Epithelial cell of esophagus (primary cell): Measurements from ENCODE around the gene CPXM1.
A peak's percentile ranks its signal among the peaks of the same experiment; 100 is the strongest.

Source experiments
- DNase-seq: peaks from one replicate; pipeline ENCODE4 v3.0.0; 2010; ENCODE audit warnings: low read depth
- H3K4me3 ChIP-seq: 2 replicates; pipeline ENCODE4 v1.5.1; 2011; ENCODE audit warnings: mild to moderate bottlenecking, low read length, control low read depth
- TF ChIP-seq, protein P1 (sequence below): IDR thresholded peaks from 2 replicates; pipeline ENCODE4 v1.5.1; 2011; ENCODE audit warnings: low read depth, mild to moderate bottlenecking, low read length, control low read depth, inconsistent platforms; ENCODE audit not compliant: insufficient read depth; ENCODE audit errors: missing control alignments

Gene CPXM1

DNA sequence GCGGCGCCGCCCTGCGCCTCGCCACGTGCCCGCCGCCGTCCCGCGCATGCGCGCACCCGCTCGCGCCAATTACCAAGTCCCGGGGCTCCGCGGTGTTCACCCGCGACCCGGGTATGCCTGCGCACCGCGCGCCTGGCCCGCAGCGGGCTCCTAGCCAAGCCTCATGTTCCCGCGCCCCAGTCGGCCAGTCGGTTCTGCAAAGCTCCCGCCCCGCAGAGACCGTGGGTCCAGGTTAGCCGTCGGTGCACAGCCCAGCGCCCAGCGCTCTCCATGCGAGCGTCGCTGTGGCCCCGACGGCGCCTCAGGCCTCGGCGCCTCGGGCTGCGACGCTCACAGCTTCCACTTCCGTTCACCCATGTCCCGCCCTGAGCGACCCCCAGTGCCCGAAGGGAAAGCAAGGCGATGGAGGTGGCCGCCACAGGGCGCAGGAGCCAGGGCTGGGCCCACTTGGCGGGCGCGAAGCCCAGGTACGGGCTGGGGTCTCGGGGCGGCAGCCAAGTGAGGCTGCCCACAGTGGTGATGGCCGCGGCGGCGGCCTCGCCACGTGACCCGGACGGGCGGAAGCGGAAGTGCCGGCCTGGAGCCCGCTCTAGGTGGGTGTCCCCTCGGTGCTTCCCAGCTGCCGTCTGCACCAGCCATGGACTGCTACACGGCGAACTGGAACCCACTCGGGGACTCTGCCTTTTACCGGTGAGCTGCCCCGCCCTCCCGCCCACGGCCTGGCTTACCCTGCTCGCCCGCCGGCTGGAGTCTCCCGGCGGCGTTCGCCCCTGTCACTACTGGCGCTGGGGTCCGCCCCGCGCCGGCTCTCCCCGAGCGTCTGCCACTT is 39.9 kb upstream of the CPXM1 start, which contains the start of the genes PCED1A and VPS16:
Gene PCED1A (minus strand): TSS at position 518 of the 829 bp plus-strand sequence. CDS start 743 bp downstream, outside the sequence.
Gene VPS16 (plus strand): TSS at position 608 of the 829 bp plus-strand sequence. CDS start 30 bp downstream, at position 638.
- TF ChIP-seq, protein P1, sequence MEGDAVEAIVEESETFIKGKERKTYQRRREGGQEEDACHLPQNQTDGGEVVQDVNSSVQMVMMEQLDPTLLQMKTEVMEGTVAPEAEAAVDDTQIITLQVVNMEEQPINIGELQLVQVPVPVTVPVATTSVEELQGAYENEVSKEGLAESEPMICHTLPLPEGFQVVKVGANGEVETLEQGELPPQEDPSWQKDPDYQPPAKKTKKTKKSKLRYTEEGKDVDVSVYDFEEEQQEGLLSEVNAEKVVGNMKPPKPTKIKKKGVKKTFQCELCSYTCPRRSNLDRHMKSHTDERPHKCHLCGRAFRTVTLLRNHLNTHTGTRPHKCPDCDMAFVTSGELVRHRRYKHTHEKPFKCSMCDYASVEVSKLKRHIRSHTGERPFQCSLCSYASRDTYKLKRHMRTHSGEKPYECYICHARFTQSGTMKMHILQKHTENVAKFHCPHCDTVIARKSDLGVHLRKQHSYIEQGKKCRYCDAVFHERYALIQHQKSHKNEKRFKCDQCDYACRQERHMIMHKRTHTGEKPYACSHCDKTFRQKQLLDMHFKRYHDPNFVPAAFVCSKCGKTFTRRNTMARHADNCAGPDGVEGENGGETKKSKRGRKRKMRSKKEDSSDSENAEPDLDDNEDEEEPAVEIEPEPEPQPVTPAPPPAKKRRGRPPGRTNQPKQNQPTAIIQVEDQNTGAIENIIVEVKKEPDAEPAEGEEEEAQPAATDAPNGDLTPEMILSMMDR: no peak
- peak within 1 kb of the TSS; percentile 86 for H3K4me3 ChIP-seq
- peak; percentile 84 for DNase-seq

DNA sequence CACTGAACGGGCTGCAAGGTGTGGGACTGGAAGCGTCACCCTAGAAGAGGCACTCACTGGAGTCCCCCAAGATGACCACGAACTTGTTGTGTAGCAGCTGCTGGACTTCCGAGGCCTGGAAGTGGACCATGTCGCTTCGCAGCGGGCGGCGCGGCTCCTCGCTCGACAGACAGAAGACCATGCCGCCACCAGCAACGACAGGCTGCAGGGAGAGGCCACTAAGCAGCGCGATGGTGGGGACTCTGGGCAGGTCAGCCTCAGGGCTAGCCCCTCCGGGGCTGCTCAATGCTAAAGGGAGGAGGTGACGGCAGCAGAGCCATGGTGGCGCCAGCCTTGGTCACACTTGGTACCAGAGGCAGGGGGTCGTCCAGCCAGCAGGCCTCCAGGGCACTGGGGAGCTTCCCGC is 39.3 kb upstream of the CPXM1 start:
- H3K4me3 ChIP-seq: peak overlapping the region; percentile 86

DNA sequence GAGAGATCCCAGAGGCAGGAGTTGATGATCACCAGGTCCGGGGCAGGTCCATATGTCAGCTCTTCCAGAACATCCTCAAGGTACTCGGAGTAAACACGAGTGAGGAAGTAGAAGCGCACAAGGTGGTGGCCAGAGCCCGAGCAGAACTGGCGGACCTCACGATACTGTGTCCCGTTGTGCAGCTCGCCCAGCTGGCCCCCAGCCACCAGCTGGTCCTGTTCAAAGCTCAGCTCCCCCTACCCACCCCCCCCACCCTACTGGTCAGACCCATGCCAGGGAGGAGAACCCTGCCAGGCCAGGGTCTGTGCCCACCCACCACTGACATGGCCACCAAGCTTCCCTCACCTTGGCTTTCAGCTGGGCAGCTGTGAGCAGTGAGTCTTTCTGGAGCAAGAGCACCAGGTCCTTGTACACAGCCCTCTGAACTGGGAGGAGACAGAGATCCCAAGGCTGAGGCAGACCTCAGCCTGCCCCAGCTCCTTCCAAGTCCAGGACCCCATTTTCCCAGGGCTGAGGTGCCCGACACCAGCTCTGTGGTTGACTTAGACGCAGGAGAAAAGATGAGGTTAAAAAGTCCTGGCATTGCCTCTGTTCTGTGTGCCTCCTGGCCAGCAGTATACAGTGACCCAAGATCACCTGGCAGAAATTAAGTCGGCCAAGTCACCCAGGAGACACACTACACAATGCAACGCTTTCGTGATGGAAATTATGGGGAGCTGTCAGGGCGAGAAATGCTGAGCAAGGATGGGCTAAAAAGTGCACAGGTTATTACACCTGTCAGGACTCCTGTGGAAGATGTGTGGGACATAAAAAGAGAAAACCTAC is 38.6 kb upstream of the CPXM1 start:
- TF ChIP-seq, protein P1: no peak
- H3K4me3 ChIP-seq: no peak overlapping the region
- DNase-seq: no peak

More for the DNA sequence above, 39.3 kb upstream of the CPXM1 start:
- TF ChIP-seq, protein P1: no peak
- no peak for DNase-seq

DNA sequence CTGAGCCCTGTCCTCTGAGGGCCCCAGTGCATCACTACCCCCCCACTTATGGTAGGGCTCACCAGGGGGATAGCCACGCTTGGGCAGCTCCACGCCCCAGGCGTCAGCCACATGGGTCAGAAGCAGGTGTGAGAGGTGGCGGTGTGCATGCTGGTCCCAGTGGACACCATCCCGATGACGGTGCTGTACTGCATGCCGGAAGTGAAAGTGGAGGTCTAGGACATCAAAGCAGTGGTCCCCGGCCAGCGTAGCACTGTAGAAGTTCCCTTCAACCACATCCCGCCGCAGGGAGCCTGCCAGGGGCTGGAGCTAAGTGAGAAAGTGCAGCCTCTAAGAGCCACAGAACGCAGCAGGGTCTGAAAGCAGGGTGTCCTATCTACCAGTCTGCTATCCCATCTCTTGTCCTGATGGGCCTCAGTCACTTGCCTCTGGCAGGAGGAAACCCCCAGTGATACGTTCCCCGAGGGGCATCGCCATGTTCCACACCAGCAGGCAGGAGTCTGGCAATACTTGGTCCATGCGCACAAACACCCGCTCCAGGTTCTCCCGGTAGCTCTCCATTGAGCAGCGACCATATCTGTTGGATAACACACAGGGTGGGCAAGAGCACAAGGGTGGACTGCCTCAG is 37.9 kb upstream of the CPXM1 start:
- no peak for DNase-seq
- H3K4me3 ChIP-seq: no peak overlapping the region
- TF ChIP-seq, protein P1: no peak

DNA sequence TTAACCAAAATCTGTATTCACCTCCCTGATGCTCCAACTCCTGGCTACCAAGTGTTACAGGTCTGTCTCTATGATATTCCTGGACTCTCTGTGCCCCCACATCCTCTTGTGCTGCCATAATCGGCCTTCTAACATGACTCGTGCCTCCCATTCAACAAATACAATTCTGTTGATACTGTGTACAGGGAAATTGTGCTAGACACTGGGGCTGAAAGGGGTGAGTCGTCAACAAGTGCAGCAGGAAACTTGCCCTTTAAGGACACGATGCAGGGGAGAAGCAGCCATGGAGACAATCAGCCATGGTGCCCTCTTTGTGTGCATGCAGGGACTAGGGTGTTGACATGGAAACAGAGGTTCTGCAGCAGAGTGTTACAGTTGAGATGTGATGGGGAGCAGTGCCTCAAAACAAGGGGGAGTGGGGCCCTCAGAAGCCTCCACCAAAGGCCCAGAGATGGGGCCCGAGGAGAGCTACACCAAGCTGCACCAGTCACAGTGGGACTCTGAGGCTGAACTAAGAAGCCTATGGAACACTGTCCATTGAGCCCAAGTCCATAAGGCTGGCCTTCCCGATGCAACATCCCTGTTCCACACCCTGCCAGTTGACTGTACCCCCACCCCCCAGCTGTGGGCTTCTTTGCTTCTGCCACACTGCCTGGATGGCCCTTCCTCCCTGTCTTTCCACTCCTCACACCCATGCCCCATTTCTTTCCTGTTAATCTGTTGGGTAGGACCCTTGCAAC is 37.0 kb upstream of the CPXM1 start:
- TF ChIP-seq, protein P1: no peak

DNA sequence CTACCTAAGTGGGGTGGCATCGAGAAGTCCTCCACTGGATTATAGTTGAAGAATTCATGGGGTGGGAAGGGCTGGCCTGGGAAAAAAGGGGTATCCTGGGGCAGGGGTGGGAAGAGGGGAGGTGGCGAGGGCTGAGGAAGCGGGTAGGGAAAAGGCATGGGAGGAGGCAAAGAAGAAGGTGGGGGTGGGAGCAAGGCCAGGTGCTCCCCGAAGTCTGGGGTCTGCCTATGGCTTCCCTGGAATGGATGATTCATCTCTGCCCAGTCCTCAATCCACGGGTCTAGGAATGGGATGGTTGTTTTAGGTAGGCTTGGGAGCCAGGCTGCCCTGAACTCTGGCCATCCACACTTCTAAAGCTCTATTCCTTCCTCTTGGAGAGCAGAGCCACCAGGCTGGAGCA is 35.6 kb upstream of the CPXM1 start:
- TF ChIP-seq, protein P1: no peak
- no peak overlapping the region for H3K4me3 ChIP-seq

More for the DNA sequence above, 37.0 kb upstream of the CPXM1 start:
- no peak for DNase-seq
- H3K4me3 ChIP-seq: no peak overlapping the region

More for the DNA sequence above, 35.6 kb upstream of the CPXM1 start:
- no peak for DNase-seq
